Smooth muscle cell (in vitro differentiated cells): Measurements from ENCODE around the gene LITAF. TPM values are rescaled to one million over a fixed set of nuclear protein-coding genes. Genes with fewer than 3 reads are reported as not detected.

Experiments
- DNase-seq: peaks from one replicate; lab custom pipeline; 2025; ENCODE audit not compliant: unreplicated experiment; lab: John Stamatoyannopoulos, UW
- H2AFZ ChIP-seq: fragments of 200-600 bp; sonication (generic); 2 replicates; pipeline ENCODE4 v1.6.0; 2016; ENCODE audit warnings: antibody characterized with exemption, low read depth, mild to moderate bottlenecking
- H3F3A ChIP-seq: fragments of 200-600 bp; sonication (generic); 2 replicates; pipeline ENCODE4 v1.6.0; 2017; ENCODE audit warnings: antibody characterized with exemption, low read depth
- H3K27ac ChIP-seq: fragments of 200-600 bp; sonication (generic); 2 replicates; pipeline ENCODE4 v1.5.1; 2016; ENCODE audit warnings: low read depth, mild to moderate bottlenecking
- H3K27me3 ChIP-seq: fragments of 200-600 bp; sonication (generic); 2 replicates; pipeline ENCODE4 v1.6.1; 2016; ENCODE audit warnings: low read depth, mild to moderate bottlenecking
- H3K36me3 ChIP-seq: fragments of 200-600 bp; sonication (generic); 2 replicates; pipeline ENCODE4 v1.5.1; 2016; ENCODE audit warnings: low read depth
- H3K4me1 ChIP-seq: fragments of 200-600 bp; sonication (generic); 2 replicates; pipeline ENCODE4 v1.5.1; 2016; ENCODE audit warnings: low read depth
- H3K4me2 ChIP-seq: fragments of 200-600 bp; sonication (generic); 2 replicates; pipeline ENCODE4 v1.6.0; 2016; ENCODE audit warnings: mild to moderate bottlenecking
- H3K4me3 ChIP-seq: fragments of 200-600 bp; sonication (generic); 2 replicates; pipeline ENCODE4 v1.5.1; 2016; ENCODE audit warnings: mild to moderate bottlenecking
- H3K79me2 ChIP-seq: fragments of 200-600 bp; sonication (generic); 2 replicates; pipeline ENCODE4 v1.6.0; 2016; ENCODE audit warnings: low read depth, mild to moderate bottlenecking
- H3K9ac ChIP-seq: fragments of 200-600 bp; sonication (generic); 2 replicates; pipeline ENCODE4 v1.6.0; 2016; ENCODE audit warnings: low read depth
- H3K9me3 ChIP-seq: fragments of 200-600 bp; sonication (generic); replicated peaks from 2 replicates; pipeline ENCODE4 v1.5.1; 2016; ENCODE audit warnings: low read depth
- H4K20me1 ChIP-seq: fragments of 200-600 bp; sonication (generic); 2 replicates; pipeline ENCODE4 v1.6.0; 2016; ENCODE audit warnings: low read depth
- WGBS: methylation state at CpG from one replicate; pipeline ENCODE4 v1.1.7; 2016; ENCODE audit warnings: low lambda C conversion rate; 5-methylcytosine and 5-hydroxymethylcytosine counted together
- polyA plus RNA-seq: library from polyadenylated mRNA; unstranded; fragments of >200 nt; fragmentation: Nextera tagmentation; extraction: Ambion mirVana; gene quantifications from 2 replicates; pipeline ENCODE4 v1.2.1, GENCODE V29; 2016
- total RNA-seq: library from RNA; depleted of rRNA; stranded (reverse); fragments of >200 nt; gene quantifications from 2 replicates; pipeline ENCODE4 v1.2.3, GENCODE V29; 2014
- TF ChIP-seq, protein P1 (sequence below): fragments of 200-600 bp; sonication (generic); IDR thresholded peaks from 2 replicates; pipeline ENCODE4 v1.5.1; 2017; ENCODE audit warnings: borderline replicate concordance, mild to moderate bottlenecking, antibody characterized with exemption; ENCODE audit not compliant: insufficient read depth, poor library complexity, severe bottlenecking

LITAF gene
- total and polyA plus RNA-seq, 2 experiments from 2014 or later: 40.4 to 72.6 TPM

DNA sequence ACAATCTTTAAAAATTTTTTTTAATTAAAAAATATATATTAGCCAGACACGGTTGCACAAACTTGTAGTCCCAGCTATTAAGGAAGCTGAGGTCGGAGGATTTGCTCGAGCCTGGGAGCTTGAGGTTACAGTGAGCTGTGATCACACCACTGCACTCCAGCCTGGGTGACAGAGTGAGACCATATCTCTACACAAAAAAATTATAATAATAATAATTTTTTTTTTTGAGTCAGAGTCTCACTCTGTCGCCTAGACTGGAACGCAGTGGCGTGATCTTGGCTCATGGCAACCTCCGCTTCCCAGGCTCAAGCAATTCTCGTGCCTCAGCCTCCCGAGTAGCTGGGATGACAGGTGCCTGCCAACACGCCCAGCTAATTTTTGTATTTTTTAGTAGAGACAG lies 23.8 kb downstream of the LITAF start:
- no peak overlapping the region for H3K9ac ChIP-seq
- H3K27me3 ChIP-seq: no peaks in the 10 kb centered on the region
- peaks cover 19% of the 10 kb centered on the region for H3K4me1 ChIP-seq
- TF ChIP-seq, protein P1, sequence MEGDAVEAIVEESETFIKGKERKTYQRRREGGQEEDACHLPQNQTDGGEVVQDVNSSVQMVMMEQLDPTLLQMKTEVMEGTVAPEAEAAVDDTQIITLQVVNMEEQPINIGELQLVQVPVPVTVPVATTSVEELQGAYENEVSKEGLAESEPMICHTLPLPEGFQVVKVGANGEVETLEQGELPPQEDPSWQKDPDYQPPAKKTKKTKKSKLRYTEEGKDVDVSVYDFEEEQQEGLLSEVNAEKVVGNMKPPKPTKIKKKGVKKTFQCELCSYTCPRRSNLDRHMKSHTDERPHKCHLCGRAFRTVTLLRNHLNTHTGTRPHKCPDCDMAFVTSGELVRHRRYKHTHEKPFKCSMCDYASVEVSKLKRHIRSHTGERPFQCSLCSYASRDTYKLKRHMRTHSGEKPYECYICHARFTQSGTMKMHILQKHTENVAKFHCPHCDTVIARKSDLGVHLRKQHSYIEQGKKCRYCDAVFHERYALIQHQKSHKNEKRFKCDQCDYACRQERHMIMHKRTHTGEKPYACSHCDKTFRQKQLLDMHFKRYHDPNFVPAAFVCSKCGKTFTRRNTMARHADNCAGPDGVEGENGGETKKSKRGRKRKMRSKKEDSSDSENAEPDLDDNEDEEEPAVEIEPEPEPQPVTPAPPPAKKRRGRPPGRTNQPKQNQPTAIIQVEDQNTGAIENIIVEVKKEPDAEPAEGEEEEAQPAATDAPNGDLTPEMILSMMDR: no peak
- peaks cover 8% of the 10 kb centered on the region for H3F3A ChIP-seq
- H3K4me2 ChIP-seq: no peak overlapping the region
- H4K20me1 ChIP-seq: peaks cover 57% of the 10 kb centered on the region
- WGBS: 93% methylated on average over 10 of the region's 10 CpGs
- no peak for DNase-seq
- no peaks in the 10 kb centered on the region for H3K36me3 ChIP-seq
- no peak overlapping the region for H3K4me3 ChIP-seq
- H3K79me2 ChIP-seq: peaks cover 68% of the 10 kb centered on the region
- H3K27ac ChIP-seq: peak overlapping the region; percentile 79
- H3K9me3 ChIP-seq: no peaks in the 10 kb centered on the region
- no peak overlapping the region for H2AFZ ChIP-seq

DNA sequence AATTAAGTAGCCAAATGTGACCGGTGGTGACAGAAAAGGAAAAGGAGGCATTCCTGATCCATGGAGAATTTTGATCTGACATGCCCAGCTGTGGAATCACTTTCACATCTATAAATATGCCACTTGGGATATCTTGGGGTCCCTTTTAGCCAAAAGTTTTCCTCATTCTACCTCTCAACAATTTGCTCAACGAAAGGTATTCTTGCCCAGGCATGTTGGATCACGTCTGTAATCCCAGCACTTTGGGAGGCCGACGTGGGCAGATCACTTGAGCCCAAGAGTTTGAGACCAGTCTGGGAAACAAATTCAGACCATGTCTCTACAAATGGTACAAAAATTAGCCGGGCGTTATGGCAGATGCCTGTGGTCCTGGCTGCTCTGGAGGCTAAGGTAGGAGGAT lies 24.3 kb downstream of the LITAF start:
- H3K9me3 ChIP-seq: no peaks in the 10 kb centered on the region
- H3K36me3 ChIP-seq: no peaks in the 10 kb centered on the region
- H3K27me3 ChIP-seq: no peaks in the 10 kb centered on the region
- peak overlapping the region; percentile 24 for H3K4me2 ChIP-seq
- 67% methylated on average over 7 of the region's 7 CpGs for WGBS
- peaks cover 19% of the 10 kb centered on the region for H3K4me1 ChIP-seq
- H3F3A ChIP-seq: peaks cover 8% of the 10 kb centered on the region
- peak overlapping the region; percentile 79 for H3K27ac ChIP-seq
- DNase-seq: no peak
- no peak overlapping the region for H3K4me3 ChIP-seq
- H4K20me1 ChIP-seq: peaks cover 53% of the 10 kb centered on the region
- H3K9ac ChIP-seq: no peak overlapping the region
- TF ChIP-seq, protein P1: no peak
- H2AFZ ChIP-seq: no peak overlapping the region
- peaks cover 68% of the 10 kb centered on the region for H3K79me2 ChIP-seq

DNA sequence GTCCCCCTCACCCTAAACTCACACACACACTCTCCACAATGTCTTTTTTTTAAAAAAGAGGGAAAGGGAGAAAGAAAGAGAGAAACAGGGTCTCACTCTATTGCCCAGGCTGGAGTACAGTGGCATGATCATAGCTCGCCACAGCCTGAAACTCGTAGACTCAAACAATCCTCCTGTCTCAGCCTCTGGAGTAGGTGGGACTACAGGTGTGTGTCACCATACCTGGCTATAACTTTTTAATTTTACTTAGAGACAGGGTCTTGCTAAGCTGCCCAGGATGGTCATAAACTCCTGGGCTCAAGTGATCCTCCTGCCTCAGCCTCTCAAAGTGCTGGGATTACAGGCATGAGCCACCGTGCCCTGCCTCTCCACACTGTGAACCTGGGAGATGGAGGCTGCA lies 24.9 kb downstream of the LITAF start:
- no peak for DNase-seq
- H3K79me2 ChIP-seq: peaks cover 68% of the 10 kb centered on the region
- H3K4me1 ChIP-seq: peaks cover 19% of the 10 kb centered on the region
- H3F3A ChIP-seq: peaks cover 8% of the 10 kb centered on the region
- H3K36me3 ChIP-seq: no peaks in the 10 kb centered on the region
- peaks cover 47% of the 10 kb centered on the region for H4K20me1 ChIP-seq
- no peak overlapping the region for H3K4me3 ChIP-seq
- H3K4me2 ChIP-seq: peak overlapping the region; percentile 77
- H3K27me3 ChIP-seq: no peaks in the 10 kb centered on the region
- WGBS: 77% methylated on average over 3 of the region's 3 CpGs
- H3K27ac ChIP-seq: peak overlapping the region; percentile 79
- no peaks in the 10 kb centered on the region for H3K9me3 ChIP-seq
- peak overlapping the region; percentile 31 for H3K9ac ChIP-seq
- TF ChIP-seq, protein P1: no peak
- no peak overlapping the region for H2AFZ ChIP-seq

DNA sequence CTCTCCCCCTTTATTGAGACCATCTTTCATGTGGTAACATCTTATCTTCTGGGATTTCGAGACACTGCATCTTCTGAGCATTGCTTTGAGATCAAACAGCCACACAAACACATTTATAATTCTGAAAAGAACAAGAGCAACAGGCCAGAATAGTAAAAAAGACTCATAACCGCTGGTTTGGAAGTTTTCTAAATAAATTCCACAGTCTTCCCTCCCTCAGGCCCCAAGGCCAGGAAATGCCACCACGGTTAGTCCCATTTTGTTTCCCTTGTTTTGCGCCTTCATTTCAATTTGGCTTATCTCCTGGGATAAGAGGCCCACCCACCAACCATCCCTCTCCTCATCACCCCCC lies 25.3 kb downstream of the LITAF start:
- TF ChIP-seq, protein P1: no peak
- peaks cover 43% of the 10 kb centered on the region for H4K20me1 ChIP-seq
- H3K27ac ChIP-seq: peak overlapping the region; percentile 79
- no peak for DNase-seq
- peaks cover under 1% of the 10 kb centered on the region for H3K9me3 ChIP-seq
- no peaks in the 10 kb centered on the region for H3K27me3 ChIP-seq
- H3K79me2 ChIP-seq: peaks cover 70% of the 10 kb centered on the region
- H3F3A ChIP-seq: peaks cover 8% of the 10 kb centered on the region
- H3K4me3 ChIP-seq: no peak overlapping the region
- 0% methylated on average over 4 of the region's 4 CpGs for WGBS
- peaks cover 19% of the 10 kb centered on the region for H3K4me1 ChIP-seq
- H3K36me3 ChIP-seq: peaks cover under 1% of the 10 kb centered on the region
- H3K4me2 ChIP-seq: peak overlapping the region; percentile 77
- no peak overlapping the region for H2AFZ ChIP-seq
- peak overlapping the region; percentile 31 for H3K9ac ChIP-seq
